HG03565 (cell line): ENCODE results near the gene NRARP.

Source experiments
- ATAC-seq: cut with Tn5 transposase; IDR thresholded peaks from one replicate; pipeline ENCODE4 v1.9.1; 2021; ENCODE audit warnings: mild to moderate bottlenecking, moderate library complexity; ENCODE audit not compliant: unreplicated experiment

The NRARP gene

GRCh38 chr9:137323531-137324331 is 21.7 kb upstream of the NRARP start:
- ATAC-seq, result no peak

DNA sequence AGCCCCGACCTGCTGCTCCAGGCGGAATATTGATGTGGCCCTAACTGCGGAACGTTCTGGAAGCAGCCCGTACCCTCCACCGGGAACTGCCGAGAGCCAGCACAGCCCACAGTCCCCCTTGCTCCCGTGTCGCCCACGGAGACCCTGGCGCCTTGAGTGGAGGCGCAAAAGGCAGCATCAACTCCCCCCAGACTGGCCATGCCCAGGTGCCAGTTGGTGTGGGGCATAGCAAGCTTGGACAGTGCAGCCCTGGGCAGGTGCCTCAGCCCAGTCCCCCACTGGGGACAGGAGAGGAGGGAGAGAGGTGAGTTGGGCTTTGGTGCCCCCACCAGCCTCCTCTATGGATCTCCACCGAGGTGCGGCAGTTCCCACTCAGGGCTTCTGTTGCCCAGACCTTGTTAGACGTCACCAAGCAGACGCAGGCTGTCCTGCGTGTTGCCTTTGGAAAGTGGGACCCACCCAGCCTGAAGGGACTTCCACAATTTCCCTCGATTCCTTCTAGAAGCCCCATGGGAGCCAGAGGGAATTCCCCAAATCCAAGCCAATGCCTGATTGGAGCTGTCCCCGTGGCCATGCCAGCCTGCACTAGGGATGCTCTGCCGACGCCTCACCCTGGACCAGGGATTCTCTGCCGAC is 19.8 kb upstream of the NRARP start:
- ATAC-seq, result no peak

- ATAC-seq, result no peak
Observed at GRCh38 chr9:137320555-137321384, 18.7 kb upstream of the NRARP start.

GRCh38 chr9:137319739-137320551 is 17.9 kb upstream of the NRARP start:
- no peak for ATAC-seq

GRCh38 chr9:137319011-137319738 is 17.1 kb upstream of the NRARP start:
- no peak for ATAC-seq

DNA sequence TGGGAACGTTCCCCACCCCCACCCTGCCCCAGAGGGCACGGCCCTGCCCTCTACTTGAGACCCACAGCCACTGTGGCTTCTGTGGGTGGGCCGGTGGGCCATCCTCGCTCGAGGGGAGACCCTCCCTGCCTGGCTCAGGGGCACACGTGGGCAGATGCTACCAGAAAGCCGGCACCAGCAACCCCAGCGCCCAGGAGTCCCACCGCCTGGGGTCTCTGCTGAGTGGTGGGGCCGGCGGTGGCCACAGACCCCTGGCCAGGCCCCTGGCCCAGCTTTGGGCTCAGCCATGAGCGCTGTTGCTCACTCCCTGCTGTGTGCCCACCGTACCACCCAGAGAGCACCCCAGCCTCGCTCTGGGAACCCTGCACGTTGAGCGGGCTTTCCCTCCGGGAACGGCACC is 16.5 kb upstream of the NRARP start:
- ATAC-seq, result no peak

DNA sequence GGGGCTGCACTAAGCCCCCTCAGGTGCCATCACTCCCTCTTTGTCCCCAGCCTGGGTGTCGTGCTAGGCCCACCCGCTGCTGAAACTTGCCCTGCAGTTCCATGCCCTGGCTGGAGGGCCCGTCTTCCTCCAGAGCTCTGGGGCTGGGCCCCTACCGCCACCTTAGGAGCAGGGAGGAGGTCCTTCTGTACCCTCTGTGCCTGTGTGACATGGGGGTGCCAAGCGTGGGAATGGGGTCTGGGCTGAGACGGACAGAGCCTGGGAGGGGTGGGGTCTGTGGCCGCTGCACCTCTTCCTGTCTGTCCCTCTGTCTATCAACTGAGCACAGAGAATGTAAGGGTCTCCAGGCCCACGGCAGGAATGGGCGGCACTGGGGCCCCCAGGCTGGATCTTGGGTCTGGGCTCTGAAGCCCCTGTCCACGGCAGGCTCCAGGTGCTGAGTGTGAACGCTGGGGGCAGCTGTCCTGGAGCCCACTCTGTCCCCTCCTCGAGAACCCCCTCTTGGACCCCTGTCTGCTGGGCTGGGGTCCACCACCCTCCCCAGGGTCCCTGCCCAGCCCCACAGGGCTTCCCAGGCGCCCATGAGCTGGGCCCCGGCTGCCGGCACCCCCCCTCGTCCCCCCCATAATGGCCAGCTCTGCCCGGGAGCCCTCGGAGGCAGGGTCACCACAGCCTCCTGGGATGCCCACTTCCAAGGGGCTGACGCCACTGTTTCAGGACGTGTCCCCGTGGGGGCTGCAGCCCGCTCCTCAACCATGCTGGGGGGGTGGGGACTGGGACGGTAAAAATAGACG is 15.8 kb upstream of the NRARP start:
- no peak for ATAC-seq

- ATAC-seq, result no peak
Observed at GRCh38 chr9:137317021-137317717, 15.1 kb upstream of the NRARP start.

GRCh38 chr9:137316012-137316981 is 14.2 kb upstream of the NRARP start:
- no peak for ATAC-seq

GRCh38 chr9:137315581-137316011 is 13.5 kb upstream of the NRARP start:
- no peak for ATAC-seq

DNA sequence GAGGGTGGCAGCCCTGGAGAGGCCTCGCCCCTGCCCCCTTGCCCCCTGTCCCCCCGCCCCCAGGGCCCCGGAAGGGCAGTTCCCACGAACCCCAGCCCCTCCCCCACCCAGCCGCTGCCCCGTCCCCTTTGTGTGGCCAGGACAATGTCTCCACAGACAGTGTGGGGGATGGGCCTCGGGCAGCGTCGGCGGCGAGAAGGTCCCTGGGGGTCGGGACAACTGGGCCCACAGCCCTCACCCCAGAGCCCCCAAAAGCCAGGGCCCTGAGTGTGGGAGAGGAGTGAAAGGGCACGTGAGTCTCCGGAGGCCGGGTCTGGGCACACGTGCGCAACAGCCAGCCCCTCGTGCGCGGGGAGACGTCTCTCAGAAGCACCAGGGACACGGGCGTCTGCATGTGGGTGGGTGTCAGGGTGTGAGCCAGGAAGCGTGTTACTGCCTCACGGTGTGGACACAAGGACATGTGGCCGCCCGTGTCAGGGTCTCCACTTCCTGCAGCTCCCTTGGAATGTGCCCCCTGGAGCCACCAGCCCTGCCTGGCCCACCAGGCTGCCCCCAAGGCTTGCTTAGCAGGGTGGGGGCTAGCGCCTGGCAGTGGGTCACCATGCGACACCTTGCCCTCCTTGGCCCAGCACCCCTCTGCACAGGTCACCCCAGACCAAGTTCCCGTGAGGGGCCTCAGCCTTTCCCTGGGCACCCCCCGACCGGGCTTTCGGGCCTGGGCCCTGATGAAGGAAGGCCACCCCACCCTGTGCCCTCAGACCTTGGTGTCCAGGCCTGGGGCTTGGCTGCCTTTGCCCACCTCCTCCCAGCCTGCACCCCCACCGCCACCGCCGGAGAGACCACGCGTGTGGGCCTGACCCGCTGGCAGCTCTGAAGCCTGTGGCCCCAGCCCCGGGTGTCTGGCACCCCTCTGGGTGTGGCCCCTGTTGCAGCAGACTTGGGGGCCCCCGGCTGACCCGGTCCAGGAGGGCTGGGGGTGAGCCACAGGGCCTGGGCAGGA is 12.8 kb upstream of the NRARP start:
- ATAC-seq, result no peak

DNA sequence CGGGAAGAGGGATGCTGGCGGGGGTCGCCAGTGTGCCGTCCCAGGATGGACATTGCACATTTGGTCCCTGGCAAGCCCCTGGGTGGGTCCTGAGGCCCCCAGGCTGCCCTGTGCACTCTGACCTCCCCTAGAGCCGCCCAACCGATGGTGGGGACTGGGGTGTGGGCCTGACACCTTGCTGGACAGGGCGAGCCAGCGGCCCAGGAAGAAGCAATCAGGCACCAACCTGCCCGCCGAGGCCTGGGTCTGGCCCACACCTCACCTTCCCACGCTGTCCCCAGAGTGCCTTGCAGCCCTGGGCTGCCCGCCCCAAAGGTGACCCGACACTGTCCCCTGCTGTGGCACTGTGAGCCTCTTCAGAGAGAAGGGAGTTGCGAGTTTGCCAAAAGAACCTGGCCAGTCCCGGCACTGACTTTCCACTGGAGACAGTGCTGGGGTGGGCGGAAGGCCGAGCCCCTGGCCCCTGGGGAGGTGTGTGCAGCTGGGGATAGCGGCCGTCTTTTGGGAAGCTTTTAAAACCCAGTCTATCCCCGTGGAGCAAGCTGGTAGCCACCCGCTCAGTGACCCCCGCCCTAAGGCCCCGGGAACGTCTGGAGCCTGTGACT is 12.0 kb upstream of the NRARP start:
- ATAC-seq, result no peak

DNA sequence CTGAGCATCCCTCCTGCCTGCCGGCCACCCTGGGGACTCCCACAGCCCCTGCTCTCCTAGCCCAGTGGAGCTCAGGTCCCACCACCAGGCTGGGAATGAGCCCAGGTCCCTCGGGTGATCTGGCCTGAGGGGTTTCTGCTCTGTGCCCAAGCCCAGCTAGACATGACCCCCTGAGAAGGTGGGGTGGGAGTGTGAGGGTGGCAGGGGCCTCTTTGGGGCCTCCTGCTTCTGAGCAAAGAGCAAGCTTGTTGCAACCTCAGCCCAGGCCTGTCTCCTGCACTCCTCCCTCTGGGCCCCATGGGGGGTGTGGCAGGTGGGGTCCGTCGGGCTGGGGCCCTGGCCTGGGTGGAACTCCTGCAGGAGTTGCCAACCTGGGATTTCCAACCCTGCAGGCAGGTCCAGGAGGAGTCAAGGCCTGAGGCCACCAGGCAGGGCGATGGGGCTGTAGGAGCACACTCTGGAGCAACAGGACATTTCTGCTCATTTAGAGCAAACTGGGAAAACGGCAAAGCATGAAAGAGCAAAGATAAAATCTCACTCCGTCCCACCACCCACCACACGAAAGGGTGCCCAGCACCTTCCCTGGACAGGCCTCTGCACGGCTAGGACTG is 11.4 kb upstream of the NRARP start:
- ATAC-seq, result no peak

GRCh38 chr9:137312852-137313325 is 10.8 kb upstream of the NRARP start:
- ATAC-seq, result no peak
